ENCODE measurements around the gene WDR83. TPM values are rescaled to one million over a fixed set of nuclear protein-coding genes. Genes with fewer than 3 reads are reported as not detected.

The WDR83 gene
- total and polyA plus RNA-seq, 2 donors (not counting 3 experiments of a cell fraction or from before 2014, with no cell fraction given) = 10.5 to 11.8 TPM

DNA sequence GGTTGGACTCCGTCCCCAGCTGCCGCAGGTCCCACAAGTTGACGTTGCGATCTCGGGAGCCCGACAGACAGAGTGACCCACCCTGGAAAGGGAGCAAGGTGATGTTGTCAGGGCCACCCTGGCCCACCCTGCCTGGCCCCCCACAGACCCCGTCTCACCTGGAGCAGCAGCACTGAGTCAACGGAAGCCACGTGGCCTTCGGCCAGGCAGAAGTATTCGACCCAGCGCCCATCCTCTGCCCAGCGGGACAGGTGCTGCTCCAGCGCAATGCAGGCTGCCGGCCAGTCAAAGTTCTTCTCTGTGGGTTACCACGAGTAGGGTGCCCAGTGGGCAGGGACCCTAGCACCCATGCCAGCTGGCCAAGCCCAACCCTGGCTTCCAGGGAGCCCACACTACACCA is 28.0 kb downstream of the WDR83 start:
- DNase-seq (ENCODE audit: low read depth, low spot score) = no peak
- H3K36me3 ChIP-seq (ENCODE audit: control insufficient read depth in 2 of 2, extremely low read depth in 1 of 2, insufficient read depth in 2 of 2, low read length in 2 of 2) = peaks cover 0 to 3% of the 10 kb centered on the region in 2 experiments
- H3K79me2 ChIP-seq (ENCODE audit: control insufficient read depth, insufficient read depth, low read length) = no peaks in the 10 kb centered on the region
- ChIA-PET CTCF (interaction anchor here (0.6 kb wide), 1 partner anchor 63 kb away, joined by 3 read pairs; no protein-coding TSS in a partner anchor), POLR2A (no interaction called here)
- no peaks in the 10 kb centered on the region for H4K20me1 ChIP-seq (replicated peaks; ENCODE audit: control insufficient read depth, extremely low read depth, insufficient read depth, low read length)
- no TSS peak for BruUV-seq (replicated peaks)
- intact Hi-C loops (cut with micrococcal nuclease) = no loop called here
- no peaks in the 10 kb centered on the region for H3K27me3 ChIP-seq (ENCODE audit: control insufficient read depth in 2 of 2, insufficient read depth in 2 of 2, low read length in 2 of 2)
- TF ChIP-seq, protein P1, sequence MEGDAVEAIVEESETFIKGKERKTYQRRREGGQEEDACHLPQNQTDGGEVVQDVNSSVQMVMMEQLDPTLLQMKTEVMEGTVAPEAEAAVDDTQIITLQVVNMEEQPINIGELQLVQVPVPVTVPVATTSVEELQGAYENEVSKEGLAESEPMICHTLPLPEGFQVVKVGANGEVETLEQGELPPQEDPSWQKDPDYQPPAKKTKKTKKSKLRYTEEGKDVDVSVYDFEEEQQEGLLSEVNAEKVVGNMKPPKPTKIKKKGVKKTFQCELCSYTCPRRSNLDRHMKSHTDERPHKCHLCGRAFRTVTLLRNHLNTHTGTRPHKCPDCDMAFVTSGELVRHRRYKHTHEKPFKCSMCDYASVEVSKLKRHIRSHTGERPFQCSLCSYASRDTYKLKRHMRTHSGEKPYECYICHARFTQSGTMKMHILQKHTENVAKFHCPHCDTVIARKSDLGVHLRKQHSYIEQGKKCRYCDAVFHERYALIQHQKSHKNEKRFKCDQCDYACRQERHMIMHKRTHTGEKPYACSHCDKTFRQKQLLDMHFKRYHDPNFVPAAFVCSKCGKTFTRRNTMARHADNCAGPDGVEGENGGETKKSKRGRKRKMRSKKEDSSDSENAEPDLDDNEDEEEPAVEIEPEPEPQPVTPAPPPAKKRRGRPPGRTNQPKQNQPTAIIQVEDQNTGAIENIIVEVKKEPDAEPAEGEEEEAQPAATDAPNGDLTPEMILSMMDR (IDR thresholded peaks at IDR 0.05; ENCODE audit: extremely low read depth in 1 of 2, insufficient read depth in 1 of 2, low read depth in 1 of 2, low read length in 2 of 2) = no peak
- no peak for TF ChIP-seq POLR2AphosphoS5 (IDR thresholded peaks at IDR 0.05; ENCODE audit: insufficient read depth, low read depth, low read length)
- no peak for TF ChIP-seq GATA2 (IDR thresholded peaks at IDR 0.05; ENCODE audit: insufficient read depth, insufficient read length, low read depth, low read length)
- TF ChIP-seq, protein P2, sequence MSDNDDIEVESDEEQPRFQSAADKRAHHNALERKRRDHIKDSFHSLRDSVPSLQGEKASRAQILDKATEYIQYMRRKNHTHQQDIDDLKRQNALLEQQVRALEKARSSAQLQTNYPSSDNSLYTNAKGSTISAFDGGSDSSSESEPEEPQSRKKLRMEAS (IDR thresholded peaks at IDR 0.05; ENCODE audit: insufficient read depth, insufficient read length) = no peak
- no peak for TF ChIP-seq POLR2A (IDR thresholded peaks at IDR 0.05; ENCODE audit: low read depth, low read length)
- no peak for TF ChIP-seq MYC (IDR thresholded peaks at IDR 0.05; ENCODE audit: low read depth, low read length)
- TF ChIP-seq FOS (IDR thresholded peaks at IDR 0.05; ENCODE audit: borderline replicate concordance, insufficient read depth, low read length) = no peak
- TF ChIP-seq EZH2 (IDR thresholded peaks at IDR 0.05; ENCODE audit: borderline replicate concordance, low read depth, low read length, severe bottlenecking) = no peak
- no peak for TF ChIP-seq JUN (IDR thresholded peaks at IDR 0.05; ENCODE audit: borderline replicate concordance, insufficient read depth, insufficient read length, low read depth)
- H3K9me1 ChIP-seq (replicated peaks; ENCODE audit: control insufficient read depth, extremely low read depth, insufficient read depth, low read length) = no peaks in the 10 kb centered on the region
- dilution Hi-C loops (cut with MboI; ENCODE audit: extremely low pct_ligation_motif_present, low sequenced_read_pairs) = no loop called here
- H2AFZ ChIP-seq (ENCODE audit: low read depth, low read length) = no peak overlapping the region
- no peak overlapping the region for H3K4me2 ChIP-seq (ENCODE audit: insufficient read depth, low read length)
- H3K9ac ChIP-seq (replicated peaks; ENCODE audit: extremely low read depth, insufficient read depth, low read length) = no peak overlapping the region
- FAIRE-seq = no peak
- no peaks in the 10 kb centered on the region for H3K9me3 ChIP-seq (replicated peaks; ENCODE audit: control insufficient read depth, insufficient read depth, low read length)
- no peak overlapping the region for H3K27ac ChIP-seq (ENCODE audit: insufficient read depth, low read depth, low read length)
- peaks cover 15% of the 10 kb centered on the region for H3K4me1 ChIP-seq (ENCODE audit: control insufficient read depth, extremely low read depth, insufficient read depth, low read length)
- no peak overlapping the region for H3K4me3 ChIP-seq (replicated peaks in 1 of 3; ENCODE audit: insufficient read depth in 1 of 3, low read depth in 1 of 3, low read length in 3 of 3)
